Sigmoid colon (tissue), 7 donors: ENCODE data around the gene SPON1. TPM values are rescaled to one million over a fixed set of nuclear protein-coding genes. Genes with fewer than 3 reads are reported as not detected.

Source experiments
- DNase-seq: peaks from one replicate; pipeline ENCODE4 v3.0.0-alpha.2; 2019
- H3K27ac ChIP-seq, 4 donors: fragments of 200-600 bp; sonication (generic); one replicate each; pipeline ENCODE4 v1.5.1; 2016 to 2019; ENCODE audit warnings: mild to moderate bottlenecking in 1 of 4
- H3K27me3 ChIP-seq, 3 donors: fragments of 200-600 bp; sonication (generic); one replicate each; pipeline ENCODE4 v1.5.1; 2019; ENCODE audit warnings: mild to moderate bottlenecking in 1 of 3
- H3K36me3 ChIP-seq, 4 donors: fragments of 200-600 bp; sonication (generic); one replicate each; pipeline ENCODE4 v1.5.1; 2016 to 2019
- H3K4me1 ChIP-seq, 4 donors: fragments of 200-600 bp; sonication (generic); one replicate each; pipeline ENCODE4 v1.5.1; 2017 to 2019
- H3K4me3 ChIP-seq, 4 donors: fragments of 200-600 bp; sonication (generic); one replicate each; pipeline ENCODE4 v1.5.1; 2017 to 2019; ENCODE audit warnings: mild to moderate bottlenecking in 2 of 4, moderate library complexity in 1 of 4
- H3K9me3 ChIP-seq, 4 donors: fragments of 200-600 bp in 3 of 4; sonication (generic) in 3 of 4; one replicate each; pipeline versions ENCODE4 v1.5.1 to v1.6.1; 2013 to 2019
- EP300 ChIP-seq, 4 donors: sonication (generic); formaldehyde crosslinking; IDR thresholded peaks; one replicate each; pipeline ENCODE4 v1.6.1; 2017; ENCODE audit warnings: antibody characterized with exemption in 4 of 4
- POLR2A ChIP-seq, 2 donors: fragments of 450-650 bp; IDR thresholded peaks; one replicate each; pipeline ENCODE4 v1.6.1; 2016; ENCODE audit warnings: antibody characterized with exemption in 2 of 2, mild to moderate bottlenecking in 2 of 2, moderate library complexity in 2 of 2
- POLR2AphosphoS5 ChIP-seq, 4 donors: sonication (generic); formaldehyde crosslinking; IDR thresholded peaks; one replicate each; pipeline ENCODE4 v1.6.1; 2017; ENCODE audit warnings: antibody characterized with exemption in 4 of 4
- WGBS, 2 donors: extraction: QIAGEN DNeasy Blood & Tissue Kit; methylation state at CpG; one replicate each; pipeline ENCODE4 v1.1.7; 2013; 5-methylcytosine and 5-hydroxymethylcytosine counted together
- intact Hi-C: fragments of 100-400 bp; cut with DNase I; formaldehyde crosslinking; loops from one replicate; pipeline ENCODE4 v1.15.1; 2023
- polyA plus RNA-seq, 3 donors: library from polyadenylated mRNA; stranded (reverse); fragments of 200-250 nt; gene quantifications; one replicate each; pipeline ENCODE4 v1.2.3, GENCODE V29; 2013
- total RNA-seq, 4 donors: library from RNA; depleted of rRNA; stranded (reverse); fragments of >200 nt; gene quantifications; one replicate each; pipeline ENCODE4 v1.1.0, GENCODE V29; 2016
- TF ChIP-seq, protein P1 (sequence below), 4 experiments: fragments of 450-650 bp in 3 of 4; fragments of 200-600 bp in 1 of 4; IDR thresholded peaks; one replicate each; pipeline ENCODE4 v1.5.1; 2016 to 2019; ENCODE audit warnings: antibody characterized with exemption in 4 of 4, mild to moderate bottlenecking in 3 of 4, moderate library complexity in 2 of 4
- donor health status: healthy with polysubstance abuse.
- donor health status: Bipolar disorder and iron deficiency.
- donor health status: healthy.

SPON1 gene
- total and polyA plus RNA-seq, 7 donors, result 6.6 to 36.8 (median 12.6) TPM

DNA sequence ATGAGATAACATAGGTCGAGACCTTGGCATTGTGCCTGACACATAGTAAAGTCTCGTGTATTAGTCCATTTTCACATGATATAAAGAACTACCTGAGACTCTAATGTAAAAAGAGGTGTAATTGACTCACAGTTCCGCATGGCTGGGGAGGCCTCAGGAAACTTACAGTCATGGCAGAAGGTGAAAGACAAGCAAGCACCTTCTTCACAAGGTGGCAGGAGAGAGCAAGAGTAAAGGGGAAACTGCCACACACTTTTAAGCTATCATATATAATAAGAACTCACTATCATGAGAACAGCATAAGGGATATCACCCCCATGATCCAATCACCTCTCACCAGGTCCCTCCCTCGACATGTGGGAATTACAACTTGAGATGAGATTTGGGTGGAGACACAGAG is 165.2 kb downstream of the SPON1 start:
- WGBS, 2 donors, result 91 to 92% methylated on average over 4 of the region's 4 CpGs
- H3K36me3 ChIP-seq, result no peaks in the 10 kb centered on the region

DNA sequence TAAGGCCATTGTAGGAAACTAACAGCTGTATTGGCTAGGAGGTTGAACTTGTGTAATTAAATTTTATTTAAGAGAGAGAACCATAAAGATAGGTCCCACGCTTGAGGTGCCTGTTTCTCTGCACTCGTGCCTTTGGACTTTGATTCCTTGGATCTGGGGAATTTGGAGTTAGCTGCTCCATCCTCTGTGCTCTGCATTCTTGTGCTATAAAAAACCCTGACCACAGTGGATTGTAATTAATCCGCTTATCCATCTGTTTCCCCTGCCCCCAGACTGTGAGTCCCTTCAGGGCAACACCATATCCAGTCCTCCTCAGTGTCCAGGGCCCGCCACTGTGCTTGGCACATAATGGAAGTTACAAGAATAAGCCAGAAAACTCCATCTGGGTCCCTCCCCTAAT is 169.8 kb downstream of the SPON1 start:
- no peak for DNase-seq
- Histone ChIP-seq H3K4me3 (no peak overlapping the region), H3K4me1 (no peaks in the 10 kb centered on the region), H3K36me3 (no peaks in the 10 kb centered on the region), H3K27me3 (no peaks in the 10 kb centered on the region), H3K27ac (no peak overlapping the region), H3K9me3 (no peaks in the 10 kb centered on the region)
- TF ChIP-seq EP300 (IDR thresholded peaks at IDR 0.05) (no peak), POLR2AphosphoS5 (IDR thresholded peaks at IDR 0.05) (no peak), POLR2A (IDR thresholded peaks at IDR 0.05) (no peak)
- TF ChIP-seq, protein P1, sequence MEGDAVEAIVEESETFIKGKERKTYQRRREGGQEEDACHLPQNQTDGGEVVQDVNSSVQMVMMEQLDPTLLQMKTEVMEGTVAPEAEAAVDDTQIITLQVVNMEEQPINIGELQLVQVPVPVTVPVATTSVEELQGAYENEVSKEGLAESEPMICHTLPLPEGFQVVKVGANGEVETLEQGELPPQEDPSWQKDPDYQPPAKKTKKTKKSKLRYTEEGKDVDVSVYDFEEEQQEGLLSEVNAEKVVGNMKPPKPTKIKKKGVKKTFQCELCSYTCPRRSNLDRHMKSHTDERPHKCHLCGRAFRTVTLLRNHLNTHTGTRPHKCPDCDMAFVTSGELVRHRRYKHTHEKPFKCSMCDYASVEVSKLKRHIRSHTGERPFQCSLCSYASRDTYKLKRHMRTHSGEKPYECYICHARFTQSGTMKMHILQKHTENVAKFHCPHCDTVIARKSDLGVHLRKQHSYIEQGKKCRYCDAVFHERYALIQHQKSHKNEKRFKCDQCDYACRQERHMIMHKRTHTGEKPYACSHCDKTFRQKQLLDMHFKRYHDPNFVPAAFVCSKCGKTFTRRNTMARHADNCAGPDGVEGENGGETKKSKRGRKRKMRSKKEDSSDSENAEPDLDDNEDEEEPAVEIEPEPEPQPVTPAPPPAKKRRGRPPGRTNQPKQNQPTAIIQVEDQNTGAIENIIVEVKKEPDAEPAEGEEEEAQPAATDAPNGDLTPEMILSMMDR (IDR thresholded peaks at IDR 0.05), result no peak
- WGBS, 2 donors, result 19 to 63% methylated on average over 4 of the region's 4 CpGs
- intact Hi-C loops, result no loop called here

More for the DNA sequence above, 165.2 kb downstream of the SPON1 start:
- no peak overlapping the region for H3K4me3 ChIP-seq
- no peaks in the 10 kb centered on the region for H3K9me3 ChIP-seq
- no peak overlapping the region for H3K27ac ChIP-seq
- no peaks in the 10 kb centered on the region for H3K27me3 ChIP-seq
- TF ChIP-seq POLR2A (IDR thresholded peaks at IDR 0.05) (no peak), EP300 (IDR thresholded peaks at IDR 0.05) (no peak), POLR2AphosphoS5 (IDR thresholded peaks at IDR 0.05) (no peak)
- TF ChIP-seq, protein P1 (IDR thresholded peaks at IDR 0.05), result no peak
- peaks cover 0 to 12% (median 4%) of the 10 kb centered on the region in 4 donors for H3K4me1 ChIP-seq
- intact Hi-C loops, result no loop called here
- no peak for DNase-seq

DNA sequence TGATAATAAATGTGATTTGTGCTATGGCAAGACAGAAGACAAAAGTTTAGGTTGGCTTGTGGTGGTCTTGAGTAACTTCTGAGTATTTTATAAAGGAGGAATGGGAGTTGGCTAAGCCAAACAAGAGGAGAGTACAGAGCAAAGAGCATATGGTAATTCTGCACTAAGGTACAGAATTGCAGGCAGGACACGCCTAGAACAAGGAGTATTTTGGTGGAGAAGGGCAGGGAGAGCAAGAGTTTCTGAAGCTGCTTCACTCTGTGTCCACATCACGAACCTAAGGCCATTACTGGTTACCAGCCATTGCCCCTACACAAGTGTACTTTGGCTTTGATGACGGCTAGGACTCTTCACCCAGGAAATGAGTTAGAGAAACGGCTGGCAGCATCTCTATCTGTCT is 170.9 kb downstream of the SPON1 start:
- WGBS, 2 donors, result 19 to 72% methylated on average over 4 of the region's 4 CpGs

DNA sequence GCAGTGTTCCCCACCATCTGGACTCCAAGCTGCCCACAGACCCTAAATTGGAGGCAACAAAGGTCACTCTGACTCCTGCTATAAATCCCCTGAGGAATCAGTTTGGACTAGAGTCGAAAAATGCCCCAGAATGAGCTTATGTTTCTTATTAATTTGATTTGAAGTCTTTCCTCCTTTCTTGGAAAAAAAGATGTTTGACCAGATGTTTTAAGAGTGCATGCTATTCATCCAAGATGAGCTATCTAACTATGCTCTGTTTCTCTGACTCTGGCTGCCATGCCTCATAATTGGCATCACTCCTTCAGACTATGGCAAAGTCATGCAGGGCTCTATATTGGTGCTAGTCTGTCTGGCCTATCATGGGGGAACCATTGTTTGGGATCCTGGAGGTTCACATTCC is 174.0 kb downstream of the SPON1 start:
- H3K27me3 ChIP-seq, result no peaks in the 10 kb centered on the region
- no peak for DNase-seq
- H3K9me3 ChIP-seq, result no peaks in the 10 kb centered on the region
- TF ChIP-seq, protein P1 (IDR thresholded peaks at IDR 0.05), result no peak
- no peak for TF ChIP-seq POLR2A (IDR thresholded peaks at IDR 0.05)
- no peak for TF ChIP-seq EP300 (IDR thresholded peaks at IDR 0.05)
- TF ChIP-seq POLR2AphosphoS5 (IDR thresholded peaks at IDR 0.05), result no peak
- H3K4me1 ChIP-seq, result no peaks in the 10 kb centered on the region
- H3K4me3 ChIP-seq, result no peak overlapping the region
- H3K36me3 ChIP-seq, result no peaks in the 10 kb centered on the region
- WGBS, 2 donors, result 70 to 87% methylated on average over 1 of the region's 1 CpG
- intact Hi-C loops, result no loop called here
- no peak overlapping the region for H3K27ac ChIP-seq

More for the DNA sequence above, 170.9 kb downstream of the SPON1 start:
- Histone ChIP-seq H3K4me1 (no peaks in the 10 kb centered on the region), H3K9me3 (no peaks in the 10 kb centered on the region), H3K36me3 (no peaks in the 10 kb centered on the region), H3K27ac (no peak overlapping the region), H3K27me3 (no peaks in the 10 kb centered on the region), H3K4me3 (no peak overlapping the region)
- no peak for DNase-seq
- TF ChIP-seq, protein P1 (IDR thresholded peaks at IDR 0.05), result no peak
- TF ChIP-seq POLR2A (IDR thresholded peaks at IDR 0.05), result no peak
- TF ChIP-seq POLR2AphosphoS5 (IDR thresholded peaks at IDR 0.05), result no peak
- no peak for TF ChIP-seq EP300 (IDR thresholded peaks at IDR 0.05)
- intact Hi-C loops, result no loop called here

DNA sequence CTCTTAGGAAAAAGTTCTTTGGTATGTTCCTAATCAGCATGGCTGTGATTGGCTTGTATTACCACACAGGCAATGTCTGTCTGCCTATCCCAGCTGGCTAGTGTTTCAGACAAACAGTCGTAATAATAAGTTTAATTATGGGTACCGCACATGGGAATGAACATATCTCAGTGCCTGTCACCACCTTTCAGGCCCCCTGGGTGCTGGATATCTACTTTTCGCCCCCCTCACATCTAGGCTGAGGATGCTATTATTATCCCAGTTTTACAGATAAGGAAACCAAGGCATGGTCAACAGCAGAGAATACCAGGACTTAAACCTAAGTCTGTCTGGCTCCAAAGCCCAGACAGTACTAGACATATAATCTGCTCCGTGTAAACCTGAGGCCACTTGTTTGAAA is 174.8 kb downstream of the SPON1 start:
- intact Hi-C loops, result no loop called here
- WGBS, 2 donors, result 89 to 92% methylated on average over 4 of the region's 4 CpGs
- Histone ChIP-seq H3K36me3 (no peaks in the 10 kb centered on the region), H3K27me3 (no peaks in the 10 kb centered on the region), H3K27ac (no peak overlapping the region), H3K4me1 (no peaks in the 10 kb centered on the region), H3K9me3 (no peaks in the 10 kb centered on the region), H3K4me3 (no peak overlapping the region)
- TF ChIP-seq, protein P1 (IDR thresholded peaks at IDR 0.05), result no peak
- TF ChIP-seq POLR2A (IDR thresholded peaks at IDR 0.05), result no peak
- TF ChIP-seq EP300 (IDR thresholded peaks at IDR 0.05), result no peak
- no peak for TF ChIP-seq POLR2AphosphoS5 (IDR thresholded peaks at IDR 0.05)
- DNase-seq, result no peak
